T-helper 1 cell treated with Interleukin-12 subunit alpha and Interleukin-12 subunit beta and Interleukin-4 antibody, amounts not matched to agents 30 μg/mL and 1 μg/mL, for 36 hours (primary cell): ENCODE measurements around the gene ANXA9.

Experiments
- H3K27ac Mint-ChIP-seq: one replicate; pipeline ENCODE4 v1.8.0; 2021; ENCODE audit warnings: mild to moderate bottlenecking, mixed read lengths
- H3K27me3 Mint-ChIP-seq: one replicate; pipeline ENCODE4 v1.8.0; 2021; ENCODE audit warnings: low read depth, mixed read lengths
- H3K36me3 Mint-ChIP-seq: one replicate; pipeline ENCODE4 v1.8.0; 2021; ENCODE audit warnings: low read depth, mixed read lengths
- H3K4me1 Mint-ChIP-seq: one replicate; pipeline ENCODE4 v1.8.0; 2021; ENCODE audit warnings: low read depth, mixed read lengths
- H3K4me3 Mint-ChIP-seq: one replicate; pipeline ENCODE4 v1.8.0; 2021; ENCODE audit warnings: mild to moderate bottlenecking, moderate library complexity, mixed read lengths
- H3K9me3 Mint-ChIP-seq: one replicate; pipeline ENCODE4 v1.8.0; 2021; ENCODE audit warnings: mixed read lengths

The ANXA9 gene

DNA sequence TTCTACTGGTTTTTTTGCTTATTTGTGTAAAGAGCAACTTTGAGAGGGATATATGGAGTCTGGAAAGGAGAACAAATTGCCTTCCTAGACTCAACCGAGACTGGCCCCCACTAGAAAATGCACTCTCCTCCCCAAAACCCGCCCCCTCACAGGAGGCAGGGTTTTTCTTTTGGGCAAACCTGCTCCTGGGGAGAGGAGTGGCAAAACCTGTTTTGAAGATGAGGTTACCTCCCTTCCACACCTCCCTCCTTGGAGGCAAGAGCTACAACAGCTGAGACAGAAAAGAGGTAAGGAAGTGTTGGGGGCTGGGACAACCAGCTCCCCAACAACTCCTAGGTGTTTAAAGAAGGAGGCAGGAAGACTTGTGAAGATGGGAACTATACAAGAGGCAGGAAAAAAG is 54.3 kb downstream of the ANXA9 start, which contains the start of gene BNIPL:
Gene BNIPL (plus strand): TSS at position 231 of the 400 bp plus-strand sequence. CDS start 140 bp downstream, at position 371.
- Mint-ChIP-seq H3K27me3 (no peaks in the 10 kb centered on the region), H3K36me3 (peaks cover 21% of the 10 kb centered on the region), H3K4me3 (no peak within 1 kb of the TSS), H3K27ac (no peak within 1 kb of the TSS), H3K9me3 (no peaks in the 10 kb centered on the region), H3K4me1 (no peaks in the 10 kb centered on the region)

DNA sequence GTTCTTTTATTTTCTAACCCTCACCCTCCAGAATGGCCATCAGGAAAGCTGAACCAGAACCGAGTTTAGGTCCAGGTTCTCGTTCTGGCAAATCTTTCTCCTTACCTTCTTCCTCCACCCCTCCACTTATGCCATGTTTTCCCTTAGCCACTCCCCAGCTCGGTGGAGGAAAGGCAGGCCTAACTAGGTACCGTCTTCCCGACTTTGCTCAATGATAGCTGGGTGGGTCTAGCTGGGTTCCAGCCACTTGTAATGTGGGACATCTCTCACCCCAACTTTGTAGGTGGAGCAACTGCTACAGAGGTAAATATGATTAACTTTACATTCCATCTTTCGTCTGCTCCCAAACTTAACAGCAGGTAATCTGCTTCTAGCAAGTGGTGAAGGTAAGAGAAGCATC is 54.9 kb downstream of the ANXA9 start:
- Mint-ChIP-seq H3K27me3 (no peaks in the 10 kb centered on the region), H3K9me3 (no peaks in the 10 kb centered on the region), H3K4me1 (no peaks in the 10 kb centered on the region), H3K27ac (no peak overlapping the region), H3K36me3 (peaks cover 20% of the 10 kb centered on the region), H3K4me3 (no peak overlapping the region)

DNA sequence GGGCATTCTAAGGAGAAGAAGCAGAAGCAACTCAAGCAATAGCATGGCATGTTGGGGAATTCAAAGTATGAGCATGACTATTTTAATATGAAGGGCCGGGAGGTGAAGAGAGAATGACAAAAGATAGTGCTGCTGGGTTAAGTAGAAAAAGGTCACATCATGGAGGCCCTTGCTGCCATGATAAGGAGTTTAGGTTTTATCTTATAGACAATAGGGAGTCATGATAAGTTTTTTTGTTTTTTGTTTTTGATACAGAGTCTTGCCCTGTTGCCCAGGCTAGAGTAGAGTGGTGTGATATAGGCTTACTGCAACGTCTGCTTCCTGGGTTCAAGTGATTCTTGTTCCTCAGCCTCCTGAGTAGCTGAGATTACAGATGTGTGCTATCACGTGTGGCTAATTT is 57.4 kb downstream of the ANXA9 start:
- Mint-ChIP-seq H3K4me3 (no peak overlapping the region), H3K27ac (no peak overlapping the region), H3K27me3 (no peaks in the 10 kb centered on the region), H3K36me3 (peaks cover 23% of the 10 kb centered on the region), H3K4me1 (peaks cover 6% of the 10 kb centered on the region), H3K9me3 (no peaks in the 10 kb centered on the region)

DNA sequence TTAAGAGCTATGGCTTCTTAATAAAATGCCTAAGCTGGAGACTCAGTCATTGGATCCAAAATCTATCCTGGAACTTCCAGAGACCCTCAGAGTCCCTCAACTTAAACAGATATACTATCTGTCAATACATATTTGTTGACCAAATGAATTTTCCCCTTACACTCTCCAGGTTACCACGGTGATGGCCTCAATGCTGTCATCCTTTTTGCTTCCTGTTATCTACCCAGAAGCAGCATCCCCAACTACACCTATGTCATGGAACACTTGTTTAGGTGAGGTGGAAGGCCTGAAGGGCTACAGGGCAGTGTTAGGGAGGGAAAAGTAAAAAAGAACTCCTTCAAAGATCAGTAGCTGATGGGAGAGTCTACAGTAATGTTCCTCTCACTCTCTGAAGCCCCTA is 61.1 kb downstream of the ANXA9 start:
- Mint-ChIP-seq H3K36me3 (peaks cover 15% of the 10 kb centered on the region), H3K27ac (no peak overlapping the region), H3K27me3 (no peaks in the 10 kb centered on the region), H3K9me3 (no peaks in the 10 kb centered on the region), H3K4me3 (no peak overlapping the region), H3K4me1 (peaks cover 19% of the 10 kb centered on the region)
